RWPE2 (cell line): ENCODE measurements around the gene ITPK1.

Source experiments
- ATAC-seq: fragments of 200-7000 bp; cut with Tn5 transposase; 3 replicates; pipeline ENCODE4 v1.9.1; 2021; ENCODE audit warnings: low read depth
- DNase-seq: peaks from one replicate; pipeline ENCODE4 v3.0.0-alpha.2; 2020; ENCODE audit warnings: low spot score
- H3K27ac ChIP-seq: fragments of 450-650 bp; 2 replicates; pipeline ENCODE4 v1.5.1; 2017; ENCODE audit warnings: mild to moderate bottlenecking; ENCODE audit not compliant: poor library complexity, severe bottlenecking
- H3K27me3 ChIP-seq: fragments of 250-450 bp; sonication (Bioruptor Pico); 2 replicates; pipeline ENCODE4 v1.5.1; 2021; ENCODE audit warnings: mild to moderate bottlenecking, moderate library complexity; ENCODE audit not compliant: insufficient read depth, poor library complexity, severe bottlenecking
- H3K36me3 ChIP-seq: fragments of 250-450 bp; sonication (Bioruptor Pico); 2 replicates; pipeline ENCODE4 v1.5.1; 2020; ENCODE audit warnings: low read depth, mild to moderate bottlenecking, moderate library complexity
- H3K4me1 ChIP-seq: fragments of 250-450 bp; sonication (Bioruptor Pico); 2 replicates; pipeline ENCODE4 v1.5.1; 2021; ENCODE audit warnings: mild to moderate bottlenecking, moderate library complexity; ENCODE audit not compliant: insufficient read depth, poor library complexity, severe bottlenecking
- H3K4me3 ChIP-seq: fragments of 250-450 bp; sonication (Bioruptor Pico); 2 replicates; pipeline ENCODE4 v1.5.1; 2021; ENCODE audit warnings: mild to moderate bottlenecking, moderate library complexity; ENCODE audit not compliant: severe bottlenecking
- H3K9me3 ChIP-seq: fragments of 250-450 bp; sonication (Bioruptor Pico); 2 replicates; pipeline ENCODE4 v1.5.1; 2021; ENCODE audit warnings: mild to moderate bottlenecking, moderate library complexity; ENCODE audit not compliant: severe bottlenecking
- TF ChIP-seq, protein P1 (sequence below): fragments of 450-650 bp; IDR thresholded peaks from one replicate; pipeline ENCODE4 v1.5.1; 2017; ENCODE audit warnings: mild to moderate bottlenecking, moderate library complexity; ENCODE audit not compliant: poor library complexity, severe bottlenecking

Gene ITPK1

DNA sequence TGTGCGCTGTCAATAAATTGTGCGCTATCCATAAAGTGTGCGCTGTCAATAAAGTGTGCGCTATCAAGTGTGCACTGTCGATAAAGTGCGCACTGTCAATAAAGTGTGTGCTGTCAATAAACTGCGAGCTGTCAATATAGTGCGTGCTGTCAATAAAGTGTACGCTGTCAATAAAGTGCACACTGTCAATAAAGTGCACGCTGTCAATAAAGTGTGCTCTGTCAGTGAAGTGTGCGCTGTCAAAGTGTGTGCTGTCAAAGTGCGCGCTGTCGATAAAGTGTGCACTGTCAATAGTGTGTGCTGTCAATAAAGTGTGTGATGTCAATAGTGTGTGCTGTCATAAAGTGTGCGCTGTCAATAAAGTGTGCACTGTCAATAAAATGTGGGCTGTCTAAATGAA is 195.7 kb downstream of the ITPK1 start:
- Histone ChIP-seq H3K4me1 (no peaks in the 10 kb centered on the region), H3K27ac (no peak overlapping the region), H3K36me3 (no peaks in the 10 kb centered on the region), H3K9me3 (no peaks in the 10 kb centered on the region), H3K4me3 (no peak overlapping the region), H3K27me3 (peaks cover 23% of the 10 kb centered on the region)
- ATAC-seq (no peak), DNase-seq (no peak)
- TF ChIP-seq, protein P1, sequence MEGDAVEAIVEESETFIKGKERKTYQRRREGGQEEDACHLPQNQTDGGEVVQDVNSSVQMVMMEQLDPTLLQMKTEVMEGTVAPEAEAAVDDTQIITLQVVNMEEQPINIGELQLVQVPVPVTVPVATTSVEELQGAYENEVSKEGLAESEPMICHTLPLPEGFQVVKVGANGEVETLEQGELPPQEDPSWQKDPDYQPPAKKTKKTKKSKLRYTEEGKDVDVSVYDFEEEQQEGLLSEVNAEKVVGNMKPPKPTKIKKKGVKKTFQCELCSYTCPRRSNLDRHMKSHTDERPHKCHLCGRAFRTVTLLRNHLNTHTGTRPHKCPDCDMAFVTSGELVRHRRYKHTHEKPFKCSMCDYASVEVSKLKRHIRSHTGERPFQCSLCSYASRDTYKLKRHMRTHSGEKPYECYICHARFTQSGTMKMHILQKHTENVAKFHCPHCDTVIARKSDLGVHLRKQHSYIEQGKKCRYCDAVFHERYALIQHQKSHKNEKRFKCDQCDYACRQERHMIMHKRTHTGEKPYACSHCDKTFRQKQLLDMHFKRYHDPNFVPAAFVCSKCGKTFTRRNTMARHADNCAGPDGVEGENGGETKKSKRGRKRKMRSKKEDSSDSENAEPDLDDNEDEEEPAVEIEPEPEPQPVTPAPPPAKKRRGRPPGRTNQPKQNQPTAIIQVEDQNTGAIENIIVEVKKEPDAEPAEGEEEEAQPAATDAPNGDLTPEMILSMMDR, result no peak

DNA sequence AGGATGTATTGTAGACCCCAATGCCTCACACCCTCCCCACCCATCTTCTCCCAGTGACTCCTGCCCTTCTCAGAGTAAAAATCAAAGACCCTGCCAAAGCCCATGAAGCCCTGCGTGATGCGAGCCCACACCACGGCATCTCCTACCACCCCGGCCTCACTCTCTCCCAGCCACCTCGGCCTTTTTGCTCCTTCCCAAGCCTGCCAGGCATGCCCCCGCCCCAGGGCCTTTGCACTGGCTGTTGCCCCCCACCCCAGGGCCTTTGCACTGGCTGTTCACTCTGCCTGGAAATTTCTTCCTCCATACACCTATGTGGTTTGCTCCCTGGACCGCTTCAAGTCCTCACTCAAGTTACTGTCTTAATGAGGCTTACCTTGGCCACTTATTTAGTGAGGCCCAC is 197.8 kb downstream of the ITPK1 start:
- Histone ChIP-seq H3K4me1 (no peaks in the 10 kb centered on the region), H3K36me3 (no peaks in the 10 kb centered on the region), H3K27ac (no peak overlapping the region), H3K27me3 (peaks cover 23% of the 10 kb centered on the region), H3K9me3 (no peaks in the 10 kb centered on the region), H3K4me3 (no peak overlapping the region)
- ATAC-seq (no peak), DNase-seq (no peak)
- TF ChIP-seq, protein P1, result no peak

DNA sequence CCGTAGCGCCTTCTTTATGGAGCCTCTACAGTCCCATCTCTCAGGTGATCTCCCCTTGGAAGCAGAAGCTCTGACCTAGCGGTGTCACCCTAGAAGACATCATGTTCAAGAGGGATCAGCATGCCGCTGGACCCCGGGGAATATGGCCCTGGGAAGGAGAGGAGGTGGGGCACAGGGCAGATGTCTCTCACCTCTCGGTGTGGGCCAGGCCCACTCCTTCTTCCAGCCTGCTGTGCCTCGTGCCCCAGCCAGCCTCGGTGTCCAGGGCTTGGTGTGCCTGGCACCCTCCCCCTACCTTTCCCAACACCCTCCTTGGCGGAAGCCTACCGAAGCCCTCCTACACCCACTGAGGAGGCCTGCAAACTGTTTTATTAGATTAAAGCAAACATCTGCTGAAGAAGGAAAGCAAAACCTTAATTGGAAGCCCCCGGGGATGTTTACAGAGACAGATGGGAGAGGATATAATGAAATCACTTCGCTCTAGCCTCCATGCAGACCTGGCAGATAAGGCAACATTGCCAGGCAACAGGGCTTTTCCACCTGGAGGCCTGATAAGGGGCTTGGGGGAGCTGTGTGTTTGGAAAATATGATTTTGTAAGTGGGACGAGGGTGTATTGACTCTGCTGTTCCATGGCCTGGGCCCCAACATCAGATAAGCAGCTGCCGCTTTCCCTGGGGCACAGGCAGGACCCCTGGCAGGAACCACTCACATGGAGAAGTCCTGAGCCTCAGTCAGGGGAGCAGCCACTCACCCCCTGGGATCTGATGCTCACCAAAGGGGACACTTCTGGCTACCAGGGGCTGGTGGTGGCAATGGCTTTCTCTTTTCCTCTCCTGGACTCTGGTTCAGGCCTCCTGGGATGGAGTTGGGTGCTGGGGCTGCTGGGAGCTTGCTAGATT is 198.4 kb downstream of the ITPK1 start:
- ATAC-seq (no peak), DNase-seq (no peak)

DNA sequence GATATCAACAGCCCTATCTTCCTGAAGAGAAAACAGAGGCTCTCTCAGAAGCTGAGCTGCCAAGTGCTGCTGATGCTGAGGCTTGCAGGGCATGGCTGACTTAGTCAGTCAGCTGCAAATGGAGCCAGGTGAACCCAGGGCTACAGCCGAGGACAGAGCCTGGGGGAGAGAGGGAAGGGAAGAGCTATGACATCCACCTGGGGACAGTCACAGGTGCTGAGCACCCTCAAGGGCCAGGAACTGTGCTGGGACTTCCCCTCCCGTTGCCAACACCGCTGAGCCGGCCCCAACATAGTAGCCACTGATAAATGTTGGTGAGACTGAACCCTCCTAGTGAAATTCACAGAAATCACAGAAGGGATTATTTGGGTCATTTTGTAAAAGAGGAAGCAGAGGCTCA is 199.5 kb downstream of the ITPK1 start:
- Histone ChIP-seq H3K9me3 (no peaks in the 10 kb centered on the region), H3K27ac (no peak overlapping the region), H3K27me3 (peaks cover 10% of the 10 kb centered on the region), H3K4me1 (no peaks in the 10 kb centered on the region), H3K36me3 (no peaks in the 10 kb centered on the region), H3K4me3 (no peak overlapping the region)
- ATAC-seq, result no peak
- no peak for DNase-seq
- TF ChIP-seq, protein P1, result no peak

More for the DNA sequence above, 198.4 kb downstream of the ITPK1 start:
- H3K4me1 ChIP-seq, result no peaks in the 10 kb centered on the region
- H3K27ac ChIP-seq, result no peak overlapping the region
- H3K9me3 ChIP-seq, result no peaks in the 10 kb centered on the region
- TF ChIP-seq, protein P1, result no peak
- no peak overlapping the region for H3K4me3 ChIP-seq
- no peaks in the 10 kb centered on the region for H3K36me3 ChIP-seq
- H3K27me3 ChIP-seq, result peaks cover 18% of the 10 kb centered on the region

DNA sequence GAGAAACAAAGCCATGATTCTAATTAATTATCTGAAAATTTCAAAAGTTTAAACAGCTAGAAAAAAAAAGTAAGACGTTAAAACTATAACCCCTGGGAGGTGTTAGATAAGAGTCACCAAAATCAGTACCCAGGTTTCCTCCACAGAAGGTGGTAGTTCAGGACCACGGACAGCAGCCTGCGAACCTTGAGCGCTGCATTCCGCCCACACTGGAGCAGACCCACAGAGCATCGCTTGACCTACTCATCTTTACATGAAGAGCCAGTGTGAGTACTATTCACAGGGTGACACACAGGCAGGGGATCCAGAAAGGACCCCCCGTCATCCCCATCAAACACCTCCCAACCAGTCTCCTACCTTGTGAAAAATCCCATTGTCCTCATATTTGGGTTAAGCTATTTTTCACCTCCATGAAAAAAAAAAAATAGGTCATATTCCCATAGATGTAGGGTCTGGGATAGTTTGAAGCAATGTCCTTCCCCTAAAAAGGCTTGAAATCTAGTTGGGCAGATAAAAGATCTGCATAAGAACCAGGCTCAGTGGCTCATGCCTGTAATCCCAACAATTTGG is 201.6 kb downstream of the ITPK1 start:
- TF ChIP-seq, protein P1, result no peak
- Histone ChIP-seq H3K27me3 (peaks cover 4% of the 10 kb centered on the region), H3K4me3 (no peak overlapping the region), H3K27ac (no peak overlapping the region), H3K4me1 (no peaks in the 10 kb centered on the region), H3K9me3 (no peaks in the 10 kb centered on the region), H3K36me3 (no peaks in the 10 kb centered on the region)
- ATAC-seq (peak; percentile 48; the same call in 1 of the 3 replicates), DNase-seq (no peak)
